Measurements from ENCODE around the gene NDUFV3. TPM values are rescaled to one million over a fixed set of nuclear protein-coding genes. Genes with fewer than 3 reads are reported as not detected.

The NDUFV3 gene
- total and polyA plus RNA-seq, 2 of the 8 experiments (the other 6 are each of a cell fraction or from before 2014, with no cell fraction given), result 17.0 to 44.4 TPM

DNA sequence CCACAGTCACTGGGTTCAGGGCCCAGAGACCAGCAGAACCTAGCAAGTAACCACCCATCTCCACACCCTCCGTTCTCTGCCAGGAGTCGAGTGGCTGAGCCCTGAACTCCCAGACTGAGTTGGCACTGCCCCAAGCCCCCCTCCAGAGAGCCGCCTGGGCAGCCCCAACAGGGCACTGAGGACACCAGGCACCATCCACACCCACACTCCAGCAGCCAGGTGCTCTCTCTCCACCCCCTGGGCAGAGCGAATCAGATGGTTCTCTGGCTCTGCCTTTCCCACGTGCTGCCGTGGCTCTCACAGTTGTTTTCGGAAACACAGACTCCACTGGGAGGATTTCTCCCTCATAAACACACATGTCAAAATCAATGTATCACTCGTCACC is 27.3 kb upstream of the NDUFV3 start:
- Histone ChIP-seq H4K20me1 (replicated peaks in 1 of 2; ENCODE audit: control insufficient read depth in 1 of 2, insufficient read depth in 2 of 2, low read length in 2 of 2) (peaks cover 25 to 53% of the 10 kb centered on the region in 2 experiments), H3K4me3 (ENCODE audit: extremely low read depth in 1 of 4, insufficient read depth in 2 of 4, low read depth in 3 of 4, low read length in 4 of 4) (no peak overlapping the region), H3K23ac (ENCODE audit: insufficient read length) (no peak overlapping the region), H2BK12ac (ENCODE audit: low read depth, low read length) (no peak overlapping the region), H3K36me3 (ENCODE audit: control insufficient read depth in 2 of 4, insufficient read depth in 4 of 4, low read length in 3 of 4) (peaks cover 15 to 51% (median 36%) of the 10 kb centered on the region in 4 experiments), H3K4me2 (ENCODE audit: insufficient read depth in 1 of 2, low read depth in 2 of 2, low read length in 2 of 2) (no peak overlapping the region), H2BK15ac (ENCODE audit: low read length) (no peak overlapping the region), H3K23me2 (ENCODE audit: low read depth, low read length) (0 out of 2 replicates have a peak, but pooled peaks cover 2% of the 10 kb centered on the region), H3K79me1 (ENCODE audit: low read depth, low read length) (peaks cover 28% of the 10 kb centered on the region), H3K27ac (ENCODE audit: low read depth, low read length) (no peak overlapping the region), H2BK120ac (replicated peaks; ENCODE audit: low read depth, low read length) (no peak overlapping the region), H4K91ac (replicated peaks; ENCODE audit: insufficient read length, low read length) (no peak overlapping the region), H4K8ac (ENCODE audit: extremely low read depth, insufficient read depth, low read length) (no peak overlapping the region), H3K9ac (replicated peaks in 1 of 4; ENCODE audit: extremely low read depth in 1 of 4, low read depth in 3 of 4, low read length in 3 of 4) (no peak overlapping the region), H3K4me1 (replicated peaks in 1 of 4; ENCODE audit: control insufficient read depth in 3 of 4, insufficient read depth in 4 of 4, low read length in 3 of 4) (no peaks in the 10 kb centered on the region; a peak in 1 of 7 replicates), H3K18ac (ENCODE audit: extremely low read depth, low read length) (no peak overlapping the region), H3K27me3 (replicated peaks in 1 of 4; ENCODE audit: control insufficient read depth in 3 of 4, extremely low read depth in 1 of 4, insufficient read depth in 3 of 4, low read length in 3 of 4) (no peaks in the 10 kb centered on the region), H3K56ac (replicated peaks; ENCODE audit: insufficient read length, low read depth, low read length) (no peak overlapping the region), H3K14ac (ENCODE audit: insufficient read length) (no peak overlapping the region), H2AK5ac (ENCODE audit: low read depth, low read length) (no peak overlapping the region), H3K4ac (replicated peaks; ENCODE audit: insufficient read length, low read depth, low read length) (no peak overlapping the region), H4K5ac (ENCODE audit: insufficient read length, low read depth, low read length) (no peak overlapping the region), H2AFZ (ENCODE audit: low read length) (no peak overlapping the region), H2BK5ac (ENCODE audit: low read depth, low read length) (peak overlapping the region; percentile 24; the same call in 1 of the 2 replicates), H3K9me3 (ENCODE audit: insufficient read depth in 2 of 2, low read depth in 1 of 2, low read length in 1 of 2) (no peaks in the 10 kb centered on the region), H3K79me2 (ENCODE audit: control insufficient read depth in 1 of 2, insufficient read depth in 2 of 2, low read length in 2 of 2) (peaks cover 15 to 81% of the 10 kb centered on the region in 2 experiments; a peak in 3 of 4 replicates), H2BK20ac (ENCODE audit: low read length) (no peak overlapping the region)
- POLR2A ChIA-PET (ENCODE audit: partially characterized antibody), result interaction anchor here (0.6 to 2.6 kb wide), 5 partner anchors 8 to 119 kb away, joined by 3 to 23 read pairs (median 8); partner anchors contain the start of gene NDUFV3
- FAIRE-seq, result no peak
- no peak for DNase-seq (ENCODE audit: low read depth in 1 of 2, low spot score in 2 of 2)
- TF ChIP-seq RAD21 (IDR thresholded peaks at IDR 0.05 in 1 of 2, conservative IDR thresholded peaks at IDR 0.05 in 1 of 2; ENCODE audit: low read depth in 2 of 2, low read length in 2 of 2), result no peak
- CTCF ChIA-PET (ENCODE audit: partially characterized antibody), result interaction anchor here (0.6 to 1.1 kb wide), 3 partner anchors 13 to 21 kb away, joined by 3 to 4 read pairs (median 3); no protein-coding TSS in a partner anchor
- 89% methylated on average over 8 of the region's 8 CpGs; no CpG with 5 or more reads in 1 of the 2 experiments for WGBS, 2 experiments (ENCODE audit: extremely low coverage in 1 of 2, insufficient coverage in 1 of 2, insufficient read length in 1 of 2, insufficient replicate concordance in 2 of 2, low coverage in 1 of 2, low lambda C conversion rate in 2 of 2, missing lambda C conversion rate in 1 of 2)

Measured in H1 (cell line).